ENCODE results near the gene PSPC1.

Gene PSPC1

GRCh38 chr13:19673473-19674430 is 109.0 kb downstream of the PSPC1 start:
- DNase-seq (ENCODE audit: low read depth): no peak

- DNase-seq (ENCODE audit: low read depth): no peak
These were observed 109.8 kb downstream of the PSPC1 start for GRCh38 chr13:19672990-19673389.

- no peak for DNase-seq (ENCODE audit: low read depth)
These were observed 112.6 kb downstream of the PSPC1 start for GRCh38 chr13:19670147-19670546.

- no peak for DNase-seq (ENCODE audit: low read depth)
These were observed 114.0 kb downstream of the PSPC1 start for GRCh38 chr13:19668778-19669177.

GRCh38 chr13:19665427-19665859 is 117.3 kb downstream of the PSPC1 start:
- no peak for DNase-seq (ENCODE audit: low read depth)

- DNase-seq (ENCODE audit: low read depth): no peak
These were observed 118.1 kb downstream of the PSPC1 start for GRCh38 chr13:19664481-19665230.

- DNase-seq (ENCODE audit: low read depth): no peak
These were observed 119.2 kb downstream of the PSPC1 start for GRCh38 chr13:19663416-19663979.

GRCh38 chr13:19661561-19661960 is 121.2 kb downstream of the PSPC1 start:
- no peak for DNase-seq (ENCODE audit: low read depth)

GRCh38 chr13:19661126-19661525 is 121.6 kb downstream of the PSPC1 start:
- DNase-seq (ENCODE audit: low read depth): no peak

- DNase-seq (ENCODE audit: low read depth): no peak
These were observed 123.9 kb downstream of the PSPC1 start for GRCh38 chr13:19658831-19659230.

- DNase-seq (ENCODE audit: low read depth): no peak
These were observed 124.7 kb downstream of the PSPC1 start for GRCh38 chr13:19657872-19658591.

Measured in fibroblast of gingiva (primary cell).